ENCODE results near the gene NDUFB7.

GRCh38 chr19:14526423-14526822 lies 45.4 kb downstream of the NDUFB7 start:
- no peak for TF ChIP-seq EZH2phosphoT487 (IDR thresholded peaks at IDR 0.05; ENCODE audit: insufficient read depth, low read depth)
- TF ChIP-seq EZH2 (IDR thresholded peaks at IDR 0.05; ENCODE audit: insufficient read depth, poor library complexity, severe bottlenecking): no peak

Data from GM23248 (cell line).